Measurements from ENCODE around the gene APOBR. TPM values are rescaled to one million over a fixed set of nuclear protein-coding genes. Genes with fewer than 3 reads are reported as not detected.
"Not testable (repeated sequence)": the region's sequence is repeated elsewhere in the genome, so short reads cannot be mapped to it uniquely, and the experiment has no call there.

APOBR gene
- total and polyA plus RNA-seq, 12 donors, result 0.15 to 2.3 (median 0.56) TPM

GRCh38 chr16:28475221-28475620, 19.2 kb upstream of the APOBR start:
- ATAC-seq (no peak), DNase-seq (no peak)
- H3K4me3 ChIP-seq, result no peak overlapping the region
- no peak overlapping the region for H3K27ac ChIP-seq
- no peak for TF ChIP-seq CTCF (IDR thresholded peaks at IDR 0.05)
- H3K36me3 ChIP-seq, result peaks cover 0 to 78% (median 28%) of the 10 kb centered on the region in 9 donors
- H3K27me3 ChIP-seq, result no peaks in the 10 kb centered on the region
- intact Hi-C loops (cut with DNase I), result no loop called here
- 93 to 97% methylated on average over 2 of the region's 2 CpGs for WGBS, 2 donors
- no peaks in the 10 kb centered on the region for H3K9me3 ChIP-seq
- H3K4me1 ChIP-seq, result no peaks in the 10 kb centered on the region

- TF ChIP-seq CTCF (IDR thresholded peaks at IDR 0.05), result no peak
- no peak for DNase-seq
- Histone ChIP-seq H3K27ac (no peak overlapping the region), H3K4me1 (no peaks in the 10 kb centered on the region), H3K9me3 (no peaks in the 10 kb centered on the region), H3K4me3 (no peak overlapping the region), H3K36me3 (peaks cover 0 to 92% (median 38%) of the 10 kb centered on the region in 9 donors), H3K27me3 (no peaks in the 10 kb centered on the region)
- 91 to 93% methylated on average over 14 of the region's 14 CpGs for WGBS, 2 donors
- no peak for ATAC-seq
- intact Hi-C loops (cut with DNase I), result no loop called here
These were observed 17.0 kb upstream of the APOBR start for GRCh38 chr16:28477311-28477920.

GRCh38 chr16:28478506-28479180, 15.8 kb upstream of the APOBR start:
- WGBS, 2 donors, result 93 to 94% methylated on average over 16 of the region's 16 CpGs
- Histone ChIP-seq H3K27me3 (no peaks in the 10 kb centered on the region), H3K27ac (no peak overlapping the region), H3K4me1 (no peaks in the 10 kb centered on the region), H3K9me3 (no peaks in the 10 kb centered on the region), H3K4me3 (no peak overlapping the region), H3K36me3 (peaks cover 0 to 99% (median 41%) of the 10 kb centered on the region in 9 donors)
- TF ChIP-seq CTCF (IDR thresholded peaks at IDR 0.05), result no peak
- ATAC-seq (no peak), DNase-seq (no peak)
- intact Hi-C loops (cut with DNase I), result no loop called here

- intact Hi-C loops (cut with DNase I), result loop anchor here in 1 of 10 donors (10.0 kb wide), 1 partner anchor 443 kb away; the partner anchor contains the start of gene RABEP2
- no peak for TF ChIP-seq CTCF (IDR thresholded peaks at IDR 0.05)
- H3K27ac ChIP-seq, result no peak overlapping the region
- no peak overlapping the region for H3K4me3 ChIP-seq
- H3K36me3 ChIP-seq, result peaks cover 0 to 97% (median 33%) of the 10 kb centered on the region in 9 donors
- H3K4me1 ChIP-seq, result no peaks in the 10 kb centered on the region
- no peak for DNase-seq
- no peaks in the 10 kb centered on the region for H3K9me3 ChIP-seq
- no peak for ATAC-seq
- 95 to 97% methylated on average over 13 of the region's 13 CpGs for WGBS, 2 donors
- H3K27me3 ChIP-seq, result no peaks in the 10 kb centered on the region
These were observed 12.4 kb upstream of the APOBR start for GRCh38 chr16:28482026-28482425.

GRCh38 chr16:28483361-28483760, 11.1 kb upstream of the APOBR start:
- ATAC-seq, DNase-seq, H3K27ac ChIP-seq, H3K4me3 ChIP-seq, H3K9me3 ChIP-seq, H3K4me1 ChIP-seq, H3K27me3 ChIP-seq: not testable (repeated sequence)
- WGBS, 2 donors, result 93 to 95% methylated on average over 4 to 5 of the region's 5 CpGs
- intact Hi-C loops (cut with DNase I), result loop anchor here in 1 of 10 donors (10.0 kb wide), 1 partner anchor 441 kb away; the partner anchor contains the start of gene RABEP2
- peaks cover 0 to 97% (median 25%) of the 10 kb centered on the region in 9 donors for H3K36me3 ChIP-seq
